Immature natural killer cell (primary cell): Measurements from ENCODE around the gene NELFE. TPM values are rescaled to one million over a fixed set of nuclear protein-coding genes. Genes with fewer than 3 reads are reported as not detected.
"Not testable (repeated sequence)": the region's sequence is repeated elsewhere in the genome, so short reads cannot be mapped to it uniquely, and the experiment has no call there.

Experiments used
- DNase-seq, 3 donors: peaks; one replicate each; pipeline ENCODE4 v3.0.0; 2022; ENCODE audit warnings: mixed read lengths in 1 of 3
- H3K27ac Mint-ChIP-seq, 6 donors: one replicate each; pipeline ENCODE4 v1.8.0; 2020; ENCODE audit warnings: mixed read lengths in 6 of 6, mild to moderate bottlenecking in 5 of 6, inconsistent platforms in 4 of 6, moderate library complexity in 3 of 6
- H3K27me3 Mint-ChIP-seq, 3 donors: one replicate each; pipeline ENCODE4 v1.8.0; 2020 to 2021; ENCODE audit warnings: low read depth in 3 of 3, mild to moderate bottlenecking in 3 of 3, mixed read lengths in 3 of 3, moderate library complexity in 3 of 3, inconsistent platforms in 1 of 3
- H3K36me3 Mint-ChIP-seq, 3 donors: one replicate each; pipeline ENCODE4 v1.8.0; 2020; ENCODE audit warnings: mixed read lengths in 3 of 3, inconsistent platforms in 2 of 3, mild to moderate bottlenecking in 2 of 3
- H3K4me1 Mint-ChIP-seq, 2 donors: one replicate each; pipeline ENCODE4 v1.8.0; 2020; ENCODE audit warnings: inconsistent platforms in 2 of 2, mild to moderate bottlenecking in 2 of 2, mixed read lengths in 2 of 2, moderate library complexity in 1 of 2
- H3K4me3 Mint-ChIP-seq, 5 donors: one replicate each; pipeline ENCODE4 v1.8.0; 2020; ENCODE audit warnings: mild to moderate bottlenecking in 5 of 5, mixed read lengths in 5 of 5, inconsistent platforms in 3 of 5, moderate library complexity in 3 of 5
- H3K9me3 Mint-ChIP-seq, 6 donors: one replicate each; pipeline ENCODE4 v1.8.0; 2020; ENCODE audit warnings: mild to moderate bottlenecking in 6 of 6, mixed read lengths in 6 of 6, inconsistent platforms in 4 of 6, moderate library complexity in 3 of 6
- polyA plus RNA-seq, 3 donors: library from polyadenylated mRNA; unstranded; fragments of 300-500 nt; fragmentation: Illumina TruSeq; gene quantifications; one replicate each; pipeline ENCODE4 v1.2.3, GENCODE V29; 2021

NELFE gene, protein sequence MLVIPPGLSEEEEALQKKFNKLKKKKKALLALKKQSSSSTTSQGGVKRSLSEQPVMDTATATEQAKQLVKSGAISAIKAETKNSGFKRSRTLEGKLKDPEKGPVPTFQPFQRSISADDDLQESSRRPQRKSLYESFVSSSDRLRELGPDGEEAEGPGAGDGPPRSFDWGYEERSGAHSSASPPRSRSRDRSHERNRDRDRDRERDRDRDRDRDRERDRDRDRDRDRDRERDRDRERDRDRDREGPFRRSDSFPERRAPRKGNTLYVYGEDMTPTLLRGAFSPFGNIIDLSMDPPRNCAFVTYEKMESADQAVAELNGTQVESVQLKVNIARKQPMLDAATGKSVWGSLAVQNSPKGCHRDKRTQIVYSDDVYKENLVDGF
- 10 to 100 TPM; 73.3 to 84.6 (median 76.9) TPM for polyA plus RNA-seq

DNA sequence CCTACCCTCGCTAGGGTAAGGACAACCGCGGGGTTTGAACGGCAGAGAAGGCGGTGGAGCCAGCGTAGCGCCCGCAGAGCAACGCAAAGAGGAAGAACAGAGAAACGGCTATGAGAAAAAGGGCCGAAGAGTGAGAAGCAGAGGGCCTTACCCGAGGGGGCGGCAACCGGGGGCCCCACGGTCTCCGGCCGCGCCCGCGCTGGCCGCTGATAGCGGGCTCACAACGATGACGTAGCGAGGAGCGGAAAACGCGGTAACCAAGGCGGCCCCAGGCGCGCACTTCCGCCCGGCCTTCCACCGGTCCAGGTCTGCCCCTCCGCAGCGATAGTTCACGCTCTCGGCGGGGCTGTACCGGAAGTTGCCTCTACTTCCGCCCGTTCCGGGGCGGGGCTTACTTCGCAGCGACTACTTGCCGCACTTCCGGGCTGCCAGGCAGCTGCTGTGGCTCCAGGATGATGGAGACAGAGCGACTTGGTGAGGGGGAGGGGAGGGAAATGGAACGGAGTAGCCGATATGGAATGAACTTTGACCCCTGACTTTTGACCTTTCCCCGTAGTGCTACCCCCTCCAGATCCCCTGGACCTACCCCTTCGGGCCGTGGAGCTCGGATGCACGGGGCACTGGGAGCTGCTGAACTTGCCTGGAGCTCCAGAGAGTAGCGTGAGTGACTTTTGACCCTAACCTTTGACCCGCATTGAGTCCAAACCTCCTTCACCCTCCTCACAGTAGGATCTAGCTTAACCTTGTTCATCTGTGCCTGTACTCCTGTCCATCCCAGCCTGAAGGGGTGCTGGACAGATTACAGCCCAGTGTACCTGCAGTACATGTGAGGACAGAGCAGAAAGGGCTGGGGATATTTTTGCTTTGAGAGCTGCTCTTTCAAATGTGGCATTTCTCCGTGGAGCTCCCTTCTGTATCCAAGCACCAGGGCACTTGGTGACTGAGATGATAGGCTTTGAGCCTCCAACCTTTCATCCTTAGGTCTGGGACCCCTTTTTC, at the start of gene NELFE, which contains the start of gene SKIC2:
Gene NELFE, minus strand, starts transcription at position 231 of the 999 bp plus-strand sequence. CDS start 525 bp downstream, outside the sequence.
Gene SKIC2, plus strand, starts transcription at position 435 of the 999 bp plus-strand sequence. Its CDS starts 18 bp downstream, at position 453.
- Mint-ChIP-seq H3K36me3 (peaks cover 9 to 53% (median 21%) of the 10 kb centered on the region in 3 donors), H3K4me1 (peaks cover 31 to 44% of the 10 kb centered on the region in 2 donors), H3K9me3 (no peaks in the 10 kb centered on the region), H3K27me3 (peaks cover 4 to 11% (median 6%) of the 10 kb centered on the region in 3 donors), H3K27ac (peak within 1 kb of the TSS; percentile 97 to 99 (median 98)), H3K4me3 (peak within 1 kb of the TSS; percentile 93 to 98 (median 97))
- DNase-seq, result peak; percentile 99

DNA sequence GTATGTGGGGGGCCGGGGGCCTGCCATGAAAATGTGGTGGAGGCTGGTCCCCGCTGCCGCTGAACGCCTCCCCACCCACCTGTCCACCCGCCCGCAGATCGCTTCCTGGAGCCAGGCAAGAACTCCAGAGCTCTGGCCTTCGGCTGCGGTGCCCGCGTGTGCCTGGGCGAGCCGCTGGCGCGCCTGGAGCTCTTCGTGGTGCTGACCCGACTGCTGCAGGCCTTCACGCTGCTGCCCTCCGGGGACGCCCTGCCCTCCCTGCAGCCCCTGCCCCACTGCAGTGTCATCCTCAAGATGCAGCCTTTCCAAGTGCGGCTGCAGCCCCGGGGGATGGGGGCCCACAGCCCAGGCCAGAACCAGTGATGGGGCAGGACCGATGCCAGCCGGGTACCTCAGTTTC, 49.3 kb upstream of the NELFE start:
- not testable (repeated sequence) for H3K9me3 Mint-ChIP-seq, H3K4me1 Mint-ChIP-seq, H3K36me3 Mint-ChIP-seq, H3K27ac Mint-ChIP-seq, H3K4me3 Mint-ChIP-seq, H3K27me3 Mint-ChIP-seq, DNase-seq

GRCh38 chr6:32007086-32007485, 48.3 kb upstream of the NELFE start:
- H3K4me3 Mint-ChIP-seq, H3K4me1 Mint-ChIP-seq, H3K36me3 Mint-ChIP-seq, DNase-seq, H3K9me3 Mint-ChIP-seq, H3K27me3 Mint-ChIP-seq, H3K27ac Mint-ChIP-seq: not testable (repeated sequence)

GRCh38 chr6:32005991-32006529, 47.3 kb upstream of the NELFE start:
- H3K27me3 Mint-ChIP-seq, H3K36me3 Mint-ChIP-seq, H3K4me1 Mint-ChIP-seq, H3K27ac Mint-ChIP-seq, H3K9me3 Mint-ChIP-seq, DNase-seq, H3K4me3 Mint-ChIP-seq: not testable (repeated sequence)

DNA sequence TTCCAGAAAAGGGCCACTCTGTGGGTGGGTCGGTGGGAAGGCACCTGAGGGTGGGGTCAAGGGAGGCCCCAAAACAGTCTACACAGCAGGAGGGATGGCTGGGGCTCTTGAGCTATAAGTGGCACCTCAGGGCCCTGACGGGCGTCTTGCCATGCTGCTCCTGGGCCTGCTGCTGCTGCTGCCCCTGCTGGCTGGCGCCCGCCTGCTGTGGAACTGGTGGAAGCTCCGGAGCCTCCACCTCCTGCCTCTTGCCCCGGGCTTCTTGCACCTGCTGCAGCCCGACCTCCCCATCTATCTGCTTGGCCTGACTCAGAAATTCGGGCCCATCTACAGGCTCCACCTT, 46.7 kb upstream of the NELFE start:
- H3K27ac Mint-ChIP-seq, result peak overlapping the region in 2 of 6 donors; percentile 65 to 84
- not testable (repeated sequence) for H3K36me3 Mint-ChIP-seq, H3K9me3 Mint-ChIP-seq, H3K27me3 Mint-ChIP-seq, H3K4me1 Mint-ChIP-seq, DNase-seq, H3K4me3 Mint-ChIP-seq

- Mint-ChIP-seq H3K27ac (peak overlapping the region; percentile 21 to 96 (median 74)), H3K4me3 (peak overlapping the region in 3 of 5 donors; percentile 29 to 48 (median 35))
- not testable (repeated sequence) for H3K9me3 Mint-ChIP-seq, H3K4me1 Mint-ChIP-seq, H3K36me3 Mint-ChIP-seq, H3K27me3 Mint-ChIP-seq
- peak in 1 of 3 donors; percentile 12 for DNase-seq
These were observed 46.2 kb upstream of the NELFE start for GRCh38 chr6:32004864-32005537.

DNA sequence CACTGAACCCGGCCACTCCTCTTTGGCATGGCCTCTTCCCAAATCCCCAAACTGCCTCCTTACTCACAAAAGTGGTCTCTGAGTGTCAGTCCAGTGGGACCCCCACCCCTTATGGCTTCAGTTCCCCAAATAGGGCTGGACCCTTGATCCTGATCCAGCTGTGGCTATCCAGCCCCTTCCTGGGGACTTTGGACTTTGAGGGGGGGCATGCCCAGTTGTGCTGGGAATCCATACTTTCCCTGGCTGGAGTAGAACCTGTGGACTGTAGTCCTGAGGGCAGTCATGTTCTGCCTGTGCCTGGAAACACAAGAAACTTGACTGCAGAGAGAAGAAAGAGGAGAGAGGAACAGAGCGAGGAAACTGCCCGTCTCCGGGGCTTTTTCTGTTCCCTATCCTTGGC, 45.6 kb upstream of the NELFE start:
- not testable (repeated sequence) for H3K36me3 Mint-ChIP-seq, H3K9me3 Mint-ChIP-seq, DNase-seq, H3K4me1 Mint-ChIP-seq, H3K27me3 Mint-ChIP-seq, H3K4me3 Mint-ChIP-seq
- peak overlapping the region in 1 of 6 donors; percentile 96 for H3K27ac Mint-ChIP-seq

DNA sequence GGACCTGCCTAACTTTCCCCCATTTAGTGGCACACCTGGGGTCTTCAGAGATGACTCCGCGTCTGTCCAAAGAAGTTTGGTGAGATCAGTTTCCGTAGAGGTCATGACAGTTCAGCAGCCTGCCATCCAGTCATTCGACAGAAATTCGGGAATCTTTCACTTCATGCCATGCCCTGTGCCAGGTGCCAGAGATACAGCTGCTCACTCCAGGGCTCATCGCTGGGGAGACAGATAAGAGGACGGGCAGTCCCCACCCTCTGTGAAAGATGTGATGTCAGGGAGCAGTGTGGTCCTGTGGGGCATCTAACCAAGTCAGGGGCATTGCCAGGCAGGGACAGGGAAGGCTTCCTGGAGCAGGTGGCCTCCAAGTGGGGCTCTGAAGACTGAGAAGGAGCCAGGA, 44.5 kb upstream of the NELFE start:
- not testable (repeated sequence) for H3K27me3 Mint-ChIP-seq

GRCh38 chr6:32002546-32003268, 43.9 kb upstream of the NELFE start:
- not testable (repeated sequence) for H3K9me3 Mint-ChIP-seq, H3K27ac Mint-ChIP-seq, H3K4me1 Mint-ChIP-seq, H3K27me3 Mint-ChIP-seq, H3K36me3 Mint-ChIP-seq, H3K4me3 Mint-ChIP-seq, DNase-seq

More for the DNA sequence above, 44.5 kb upstream of the NELFE start:
- DNase-seq, H3K4me3 Mint-ChIP-seq, H3K9me3 Mint-ChIP-seq, H3K27ac Mint-ChIP-seq, H3K36me3 Mint-ChIP-seq, H3K4me1 Mint-ChIP-seq: not testable (repeated sequence)

GRCh38 chr6:31996385-31996784, 37.6 kb upstream of the NELFE start:
- not testable (repeated sequence) for H3K4me1 Mint-ChIP-seq, H3K27ac Mint-ChIP-seq, H3K4me3 Mint-ChIP-seq, H3K27me3 Mint-ChIP-seq, DNase-seq, H3K36me3 Mint-ChIP-seq, H3K9me3 Mint-ChIP-seq

DNA sequence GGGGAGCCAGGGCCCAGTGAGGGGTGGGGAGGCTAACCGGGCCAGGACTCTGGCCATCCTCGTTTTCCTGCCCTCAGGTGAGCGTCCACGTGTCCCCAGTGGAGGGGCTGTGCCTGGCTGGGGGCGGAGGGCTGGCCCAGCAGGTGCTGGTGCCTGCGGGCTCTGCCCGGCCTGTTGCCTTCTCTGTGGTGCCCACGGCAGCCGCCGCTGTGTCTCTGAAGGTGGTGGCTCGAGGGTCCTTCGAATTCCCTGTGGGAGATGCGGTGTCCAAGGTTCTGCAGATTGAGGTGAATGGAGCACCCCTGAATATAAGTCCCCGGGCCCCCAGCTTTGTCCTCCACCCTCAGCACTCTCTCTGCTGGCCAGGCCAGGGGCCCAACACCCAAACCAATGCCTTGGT, 35.6 kb upstream of the NELFE start:
- not testable (repeated sequence) for H3K4me1 Mint-ChIP-seq, H3K27ac Mint-ChIP-seq, H3K4me3 Mint-ChIP-seq, H3K36me3 Mint-ChIP-seq, H3K27me3 Mint-ChIP-seq, DNase-seq, H3K9me3 Mint-ChIP-seq

- H3K4me1 Mint-ChIP-seq, H3K9me3 Mint-ChIP-seq, DNase-seq, H3K4me3 Mint-ChIP-seq, H3K27ac Mint-ChIP-seq, H3K27me3 Mint-ChIP-seq, H3K36me3 Mint-ChIP-seq: not testable (repeated sequence)
These were observed 30.6 kb upstream of the NELFE start for GRCh38 chr6:31989363-31989762.

DNA sequence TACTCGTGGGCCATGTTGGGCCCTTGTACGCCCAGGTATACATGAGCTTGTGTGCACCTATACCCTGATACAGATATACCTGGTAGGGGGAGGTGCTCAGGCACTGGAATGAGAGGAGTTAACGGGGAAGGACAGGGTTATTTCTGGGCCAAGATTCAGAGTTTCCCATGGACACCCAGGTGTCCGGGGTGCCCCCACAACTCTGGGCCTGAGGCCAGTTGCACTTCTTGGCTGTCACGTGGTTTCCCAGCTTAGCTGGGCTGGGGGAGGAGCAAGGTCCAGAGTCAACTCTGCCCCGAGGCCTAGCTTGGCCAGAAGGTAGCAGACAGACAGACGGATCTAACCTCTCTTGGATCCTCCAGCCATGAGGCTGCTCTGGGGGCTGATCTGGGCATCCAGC, 23.0 kb upstream of the NELFE start, which contains the start of gene C4A:
Gene C4A, plus strand, starts transcription at position 314 of the 400 bp plus-strand sequence. Its CDS starts 51 bp downstream, at position 365.
- H3K27me3 Mint-ChIP-seq, H3K4me1 Mint-ChIP-seq, H3K9me3 Mint-ChIP-seq, H3K4me3 Mint-ChIP-seq, DNase-seq, H3K27ac Mint-ChIP-seq: not testable (repeated sequence)
- peaks cover 0 to 11% (median 6%) of the 10 kb centered on the region in 3 donors for H3K36me3 Mint-ChIP-seq
